GM12873 (cell line): ENCODE results near the gene TFE3.

Experiments used
- TF ChIP-seq, protein P1 (sequence below): IDR thresholded peaks from 2 replicates; pipeline ENCODE4 v1.5.1; 2012; ENCODE audit warnings: low read depth, mild to moderate bottlenecking, moderate library complexity, low read length, control low read depth; ENCODE audit not compliant: insufficient read depth; ENCODE audit errors: missing control alignments

Gene TFE3

DNA sequence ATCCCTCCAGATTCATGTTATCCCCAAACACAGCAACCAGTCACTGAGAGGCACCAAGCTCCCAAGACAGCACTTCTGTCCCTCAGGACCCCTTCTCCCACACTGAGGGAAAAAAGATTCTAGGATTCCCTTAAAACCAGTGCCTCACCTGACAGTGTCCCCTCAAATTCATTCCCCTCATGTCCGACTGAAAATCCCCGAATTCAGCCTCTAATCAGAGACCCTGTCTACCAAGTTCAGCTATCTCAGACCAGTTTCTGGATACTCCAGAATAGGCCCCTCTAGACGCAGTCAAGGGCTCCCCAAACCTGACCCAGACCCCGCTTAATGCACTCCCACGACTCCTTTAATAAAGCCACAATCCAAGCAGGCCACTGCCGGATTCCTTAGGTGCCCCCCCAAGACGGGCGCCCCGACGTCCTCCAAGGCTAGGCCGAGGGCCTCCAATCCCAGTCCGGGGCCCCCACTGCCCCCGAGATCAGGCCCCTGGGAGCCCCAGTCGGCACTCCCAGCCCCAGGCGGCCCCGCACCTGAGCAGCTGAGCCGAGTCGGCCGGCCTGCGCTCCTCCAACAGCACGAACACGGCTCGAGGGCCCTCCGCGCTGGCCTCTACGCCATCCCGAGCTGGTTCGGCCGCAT is 457 bp downstream of the TFE3 start:
- TF ChIP-seq, protein P1, sequence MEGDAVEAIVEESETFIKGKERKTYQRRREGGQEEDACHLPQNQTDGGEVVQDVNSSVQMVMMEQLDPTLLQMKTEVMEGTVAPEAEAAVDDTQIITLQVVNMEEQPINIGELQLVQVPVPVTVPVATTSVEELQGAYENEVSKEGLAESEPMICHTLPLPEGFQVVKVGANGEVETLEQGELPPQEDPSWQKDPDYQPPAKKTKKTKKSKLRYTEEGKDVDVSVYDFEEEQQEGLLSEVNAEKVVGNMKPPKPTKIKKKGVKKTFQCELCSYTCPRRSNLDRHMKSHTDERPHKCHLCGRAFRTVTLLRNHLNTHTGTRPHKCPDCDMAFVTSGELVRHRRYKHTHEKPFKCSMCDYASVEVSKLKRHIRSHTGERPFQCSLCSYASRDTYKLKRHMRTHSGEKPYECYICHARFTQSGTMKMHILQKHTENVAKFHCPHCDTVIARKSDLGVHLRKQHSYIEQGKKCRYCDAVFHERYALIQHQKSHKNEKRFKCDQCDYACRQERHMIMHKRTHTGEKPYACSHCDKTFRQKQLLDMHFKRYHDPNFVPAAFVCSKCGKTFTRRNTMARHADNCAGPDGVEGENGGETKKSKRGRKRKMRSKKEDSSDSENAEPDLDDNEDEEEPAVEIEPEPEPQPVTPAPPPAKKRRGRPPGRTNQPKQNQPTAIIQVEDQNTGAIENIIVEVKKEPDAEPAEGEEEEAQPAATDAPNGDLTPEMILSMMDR, result no peak

DNA sequence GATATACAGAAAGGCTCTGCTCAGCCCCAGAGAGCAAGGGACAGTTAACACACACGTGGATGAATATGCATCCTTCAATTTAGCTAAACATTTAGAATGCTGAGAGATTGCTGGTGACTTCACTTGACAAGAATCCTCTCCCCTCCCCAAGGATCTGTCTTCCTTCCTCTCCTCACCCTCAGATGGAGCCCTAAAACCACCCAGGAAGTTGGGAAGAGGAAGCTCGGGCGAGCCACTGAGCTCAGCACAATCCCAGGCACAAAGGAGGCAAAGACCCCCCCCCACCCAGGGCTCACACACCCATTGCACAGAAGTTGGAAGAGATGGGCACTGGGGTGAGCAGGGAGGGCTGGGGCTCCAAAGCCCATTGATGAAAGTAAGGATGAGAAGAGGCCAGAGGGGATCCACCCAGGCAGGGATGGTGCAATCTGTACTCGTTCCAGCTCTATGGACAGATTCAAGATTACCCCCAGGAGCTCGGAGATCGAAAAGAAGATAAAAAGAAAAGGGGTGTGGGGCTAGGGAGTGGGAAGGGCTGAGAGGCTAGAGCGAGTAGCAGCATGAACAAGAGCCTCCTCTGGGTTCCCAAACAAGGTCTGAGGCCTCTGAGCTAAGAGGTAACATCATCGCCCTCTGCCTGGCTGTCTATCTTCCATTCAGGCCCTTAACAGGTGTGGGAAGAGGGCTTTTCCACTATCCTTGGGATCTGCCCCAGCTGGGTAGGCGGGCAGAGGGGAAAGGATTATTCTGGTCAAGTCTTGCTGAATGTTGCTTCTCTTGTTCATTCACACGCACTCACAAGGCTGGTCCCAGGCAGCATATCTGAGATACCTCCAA is 1.2 kb downstream of the TFE3 start:
- TF ChIP-seq, protein P1, result no peak

DNA sequence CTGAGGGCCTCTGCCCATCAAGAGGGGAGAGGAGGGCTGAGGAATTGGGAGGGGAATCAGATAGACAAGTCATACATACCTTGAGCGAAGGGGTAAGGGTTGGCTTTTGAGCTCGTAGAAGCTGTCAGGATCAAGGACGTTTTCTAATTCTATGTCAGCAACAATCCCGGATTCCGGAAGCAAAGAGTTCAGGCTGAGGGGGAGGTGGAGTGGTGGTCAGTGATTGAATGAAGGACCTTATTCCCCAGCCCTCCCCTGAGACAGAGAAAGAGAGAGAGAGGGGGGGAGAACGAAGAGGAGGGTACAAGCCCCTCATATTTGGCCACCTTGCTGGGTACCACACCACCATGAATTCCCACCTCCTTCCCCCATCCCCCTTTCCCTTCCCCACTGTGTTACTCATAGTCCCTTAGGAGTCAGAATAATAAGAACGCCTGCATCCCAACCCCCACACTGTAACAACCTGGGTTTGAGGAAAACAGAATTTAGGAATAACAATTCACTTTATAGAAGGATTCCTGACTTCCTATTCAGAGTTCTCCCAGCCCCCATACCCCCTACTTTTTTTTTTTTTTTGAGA is 2.7 kb downstream of the TFE3 start:
- TF ChIP-seq, protein P1, result no peak

DNA sequence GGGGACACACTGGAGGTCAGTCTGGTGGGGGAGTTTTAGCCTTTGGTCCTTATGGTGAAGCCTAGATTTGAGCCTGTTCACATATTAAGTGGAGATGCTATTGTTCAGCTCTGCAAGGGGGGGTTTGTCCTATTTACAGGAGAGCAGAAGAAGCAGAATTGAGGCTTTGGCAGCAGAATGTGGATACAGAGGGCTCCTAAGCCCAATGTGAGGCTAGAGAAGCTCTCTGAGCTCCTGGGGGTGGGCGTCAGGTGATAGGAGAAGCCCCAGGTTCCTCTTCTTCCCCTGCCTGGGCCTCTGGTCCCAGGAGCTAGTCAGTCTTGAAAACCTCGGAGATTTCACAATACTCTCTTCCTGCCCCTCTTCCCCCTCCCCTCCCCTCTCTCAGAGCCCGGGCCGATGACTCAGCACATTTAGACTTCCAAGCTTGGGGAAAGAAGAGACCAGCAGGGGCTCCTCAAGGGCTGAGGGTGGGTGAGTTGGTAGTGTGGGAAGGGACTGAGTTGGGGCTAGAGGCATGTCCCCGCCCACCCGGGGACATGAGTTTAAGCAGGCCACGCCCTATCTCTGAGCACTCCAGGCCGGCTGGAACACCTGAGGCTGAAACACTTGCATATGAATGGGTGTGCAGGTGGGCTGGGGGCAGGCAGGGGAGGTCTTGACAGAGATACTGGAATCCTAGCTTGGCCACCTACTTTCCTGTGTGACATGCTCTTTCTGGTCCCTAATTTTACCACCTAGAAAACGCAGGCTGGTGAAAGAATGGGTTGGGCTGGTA is 3.4 kb downstream of the TFE3 start:
- TF ChIP-seq, protein P1, result no peak

GRCh38 chrX:49037883-49038475 is 5.2 kb downstream of the TFE3 start:
- TF ChIP-seq, protein P1, result no peak

- TF ChIP-seq, protein P1, result no peak
These were observed 12.9 kb downstream of the TFE3 start for GRCh38 chrX:49030283-49030682.
